ENCODE measurements around the gene TBPL1. TPM values are rescaled to one million over a fixed set of nuclear protein-coding genes. Genes with fewer than 3 reads are reported as not detected.

The TBPL1 gene
- polyA plus RNA-seq, 1 donor (not counting 4 experiments of a cell fraction or from before 2014, with no cell fraction given) = 39.1 TPM

DNA sequence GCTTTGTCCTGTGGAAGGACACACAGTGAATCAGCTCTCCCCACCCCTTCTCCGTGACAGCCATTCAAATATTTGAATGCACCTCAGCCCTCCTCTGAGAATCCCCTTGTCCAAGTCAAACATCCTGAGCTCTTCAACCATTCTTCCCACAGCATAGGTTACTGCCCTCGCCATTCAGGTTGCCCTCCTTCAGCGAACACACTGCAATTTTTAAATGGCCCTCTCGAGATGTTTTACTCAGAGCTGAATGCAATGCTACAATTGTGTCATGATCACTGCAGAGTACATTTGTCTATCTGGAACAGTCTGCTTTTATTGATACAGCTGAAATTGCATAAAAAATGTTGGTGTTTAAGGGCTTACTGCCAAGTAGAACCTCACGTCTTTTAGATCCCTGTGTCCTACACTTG lies 50.5 kb downstream of the TBPL1 start:
- no peak overlapping the region for H3K4me2 ChIP-seq (ENCODE audit: control insufficient read depth, extremely low read depth, insufficient read depth, low read depth, low read length)
- DNase-seq (ENCODE audit: low read depth, low spot score) (no peak), FAIRE-seq (no peak)
- H3K9me3 ChIP-seq (ENCODE audit: control insufficient read depth, low read depth, low read length) = no peaks in the 10 kb centered on the region
- TF ChIP-seq EZH2 (IDR thresholded peaks at IDR 0.05; ENCODE audit: low read length) = no peak
- TF ChIP-seq, protein P1, sequence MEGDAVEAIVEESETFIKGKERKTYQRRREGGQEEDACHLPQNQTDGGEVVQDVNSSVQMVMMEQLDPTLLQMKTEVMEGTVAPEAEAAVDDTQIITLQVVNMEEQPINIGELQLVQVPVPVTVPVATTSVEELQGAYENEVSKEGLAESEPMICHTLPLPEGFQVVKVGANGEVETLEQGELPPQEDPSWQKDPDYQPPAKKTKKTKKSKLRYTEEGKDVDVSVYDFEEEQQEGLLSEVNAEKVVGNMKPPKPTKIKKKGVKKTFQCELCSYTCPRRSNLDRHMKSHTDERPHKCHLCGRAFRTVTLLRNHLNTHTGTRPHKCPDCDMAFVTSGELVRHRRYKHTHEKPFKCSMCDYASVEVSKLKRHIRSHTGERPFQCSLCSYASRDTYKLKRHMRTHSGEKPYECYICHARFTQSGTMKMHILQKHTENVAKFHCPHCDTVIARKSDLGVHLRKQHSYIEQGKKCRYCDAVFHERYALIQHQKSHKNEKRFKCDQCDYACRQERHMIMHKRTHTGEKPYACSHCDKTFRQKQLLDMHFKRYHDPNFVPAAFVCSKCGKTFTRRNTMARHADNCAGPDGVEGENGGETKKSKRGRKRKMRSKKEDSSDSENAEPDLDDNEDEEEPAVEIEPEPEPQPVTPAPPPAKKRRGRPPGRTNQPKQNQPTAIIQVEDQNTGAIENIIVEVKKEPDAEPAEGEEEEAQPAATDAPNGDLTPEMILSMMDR (optimal IDR thresholded peaks at IDR 0.05 in 1 of 3, IDR thresholded peaks at IDR 0.05 in 1 of 3, conservative IDR thresholded peaks at IDR 0.05 in 1 of 3; ENCODE audit: extremely low read depth in 1 of 3, insufficient read depth in 2 of 3, low read length in 3 of 3) = no peak
- H3K9me1 ChIP-seq (ENCODE audit: control insufficient read depth, extremely low read depth, insufficient read depth, low read length) = no peaks in the 10 kb centered on the region
- no peaks in the 10 kb centered on the region for H4K20me1 ChIP-seq (ENCODE audit: control insufficient read depth, extremely low read depth, insufficient read depth, low read length)
- no peaks in the 10 kb centered on the region for H3K27me3 ChIP-seq (ENCODE audit: control insufficient read depth, extremely low read depth, insufficient read depth, low read length)
- no peak overlapping the region for H3K9ac ChIP-seq (ENCODE audit: control insufficient read depth, extremely low read depth, insufficient read depth, low read length)
- H3K79me2 ChIP-seq (ENCODE audit: control insufficient read depth, insufficient read depth, low read length) = no peaks in the 10 kb centered on the region
- peaks cover 10% of the 10 kb centered on the region for H3K4me1 ChIP-seq (ENCODE audit: control insufficient read depth, extremely low read depth, insufficient read depth, low read length)
- H3K4me3 ChIP-seq (ENCODE audit: control insufficient read depth in 2 of 3, extremely low read depth in 1 of 3, insufficient read depth in 2 of 3, low read depth in 1 of 3, low read length in 3 of 3) = no peak overlapping the region
- H3K27ac ChIP-seq (ENCODE audit: control insufficient read depth, insufficient read depth, low read length) = no peak overlapping the region
- no peaks in the 10 kb centered on the region for H3K36me3 ChIP-seq (ENCODE audit: control insufficient read depth in 2 of 2, extremely low read depth in 1 of 2, insufficient read depth in 2 of 2, low read length in 2 of 2)
- dilution Hi-C loops (cut with MboI; ENCODE audit: extremely low pct_ligation_motif_present, low sequenced_read_pairs) = no loop called here
- no peak overlapping the region for H2AFZ ChIP-seq (ENCODE audit: control insufficient read depth, low read length)

DNA sequence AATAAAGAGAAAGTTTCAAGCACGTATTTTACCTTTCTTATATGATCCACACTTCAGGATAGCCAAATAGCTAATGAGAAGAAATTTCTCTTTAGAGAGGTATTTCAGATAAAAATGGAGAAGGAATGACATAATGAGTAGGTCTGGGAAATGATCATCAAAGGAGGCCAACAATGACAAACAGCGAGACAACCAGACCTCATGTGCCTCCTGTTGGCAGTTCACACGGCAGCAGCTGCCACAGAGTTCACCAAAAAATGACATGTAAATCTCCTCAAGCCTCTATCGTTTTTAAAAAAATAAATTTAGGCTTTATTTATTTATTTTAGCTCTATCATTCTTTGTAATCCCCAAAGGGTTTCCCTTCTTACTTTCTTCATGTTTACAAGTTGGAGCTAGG lies 51.7 kb downstream of the TBPL1 start:
- H3K4me2 ChIP-seq (ENCODE audit: control insufficient read depth, extremely low read depth, insufficient read depth, low read depth, low read length) = no peak overlapping the region
- H3K4me1 ChIP-seq (ENCODE audit: control insufficient read depth, extremely low read depth, insufficient read depth, low read length) = peaks cover 10% of the 10 kb centered on the region
- no peaks in the 10 kb centered on the region for H3K36me3 ChIP-seq (ENCODE audit: control insufficient read depth in 2 of 2, extremely low read depth in 1 of 2, insufficient read depth in 2 of 2, low read length in 2 of 2)
- H3K79me2 ChIP-seq (ENCODE audit: control insufficient read depth, insufficient read depth, low read length) = no peaks in the 10 kb centered on the region
- TF ChIP-seq EZH2 (IDR thresholded peaks at IDR 0.05; ENCODE audit: low read length) = no peak
- TF ChIP-seq, protein P1 (optimal IDR thresholded peaks at IDR 0.05 in 1 of 3, IDR thresholded peaks at IDR 0.05 in 1 of 3, conservative IDR thresholded peaks at IDR 0.05 in 1 of 3; ENCODE audit: extremely low read depth in 1 of 3, insufficient read depth in 2 of 3, low read length in 3 of 3) = no peak
- H2AFZ ChIP-seq (ENCODE audit: control insufficient read depth, low read length) = no peak overlapping the region
- no peaks in the 10 kb centered on the region for H4K20me1 ChIP-seq (ENCODE audit: control insufficient read depth, extremely low read depth, insufficient read depth, low read length)
- H3K27ac ChIP-seq (ENCODE audit: control insufficient read depth, insufficient read depth, low read length) = no peak overlapping the region
- H3K27me3 ChIP-seq (ENCODE audit: control insufficient read depth, extremely low read depth, insufficient read depth, low read length) = no peaks in the 10 kb centered on the region
- FAIRE-seq (no peak), DNase-seq (ENCODE audit: low read depth, low spot score) (no peak)
- H3K9ac ChIP-seq (ENCODE audit: control insufficient read depth, extremely low read depth, insufficient read depth, low read length) = no peak overlapping the region
- no peaks in the 10 kb centered on the region for H3K9me1 ChIP-seq (ENCODE audit: control insufficient read depth, extremely low read depth, insufficient read depth, low read length)
- H3K9me3 ChIP-seq (ENCODE audit: control insufficient read depth, low read depth, low read length) = no peaks in the 10 kb centered on the region
- no peak overlapping the region for H3K4me3 ChIP-seq (ENCODE audit: control insufficient read depth in 2 of 3, extremely low read depth in 1 of 3, insufficient read depth in 2 of 3, low read depth in 1 of 3, low read length in 3 of 3)
- dilution Hi-C loops (cut with MboI; ENCODE audit: extremely low pct_ligation_motif_present, low sequenced_read_pairs) = no loop called here
